Measurements from ENCODE around the gene RPRD1B.

Gene RPRD1B

GRCh38 chr20:38134427-38135270 is 101.1 kb downstream of the RPRD1B start:
- DNase-seq (ENCODE audit: low read depth), result no peak
- no peak for TF ChIP-seq CTCF (IDR thresholded peaks at IDR 0.05; ENCODE audit: insufficient read depth, low read depth, low read length, missing control alignments)
- H3K4me3 ChIP-seq (ENCODE audit: low read depth, low read length), result no peak overlapping the region

- no peak for TF ChIP-seq CTCF (IDR thresholded peaks at IDR 0.05; ENCODE audit: insufficient read depth, low read depth, low read length, missing control alignments)
- no peak for DNase-seq (ENCODE audit: low read depth)
- no peak overlapping the region for H3K4me3 ChIP-seq (ENCODE audit: low read depth, low read length)
These were observed 101.7 kb downstream of the RPRD1B start for GRCh38 chr20:38135271-38135650.

GRCh38 chr20:38135651-38136420 is 102.3 kb downstream of the RPRD1B start:
- no peak overlapping the region for H3K4me3 ChIP-seq (ENCODE audit: low read depth, low read length)
- DNase-seq (ENCODE audit: low read depth), result no peak
- TF ChIP-seq CTCF (IDR thresholded peaks at IDR 0.05; ENCODE audit: insufficient read depth, low read depth, low read length, missing control alignments), result no peak

- no peak for DNase-seq (ENCODE audit: low read depth)
- no peak overlapping the region for H3K4me3 ChIP-seq (ENCODE audit: low read depth, low read length)
- no peak for TF ChIP-seq CTCF (IDR thresholded peaks at IDR 0.05; ENCODE audit: insufficient read depth, low read depth, low read length, missing control alignments)
These were observed 103.1 kb downstream of the RPRD1B start for GRCh38 chr20:38136421-38137245.

GRCh38 chr20:38137441-38138037 is 104.0 kb downstream of the RPRD1B start:
- DNase-seq (ENCODE audit: low read depth), result no peak
- TF ChIP-seq CTCF (IDR thresholded peaks at IDR 0.05; ENCODE audit: insufficient read depth, low read depth, low read length, missing control alignments), result no peak

GRCh38 chr20:38138086-38138778 is 104.7 kb downstream of the RPRD1B start:
- no peak for TF ChIP-seq CTCF (IDR thresholded peaks at IDR 0.05; ENCODE audit: insufficient read depth, low read depth, low read length, missing control alignments)
- DNase-seq (ENCODE audit: low read depth), result no peak
- no peak overlapping the region for H3K4me3 ChIP-seq (ENCODE audit: low read depth, low read length)

More at GRCh38 chr20:38137441-38138037, 104.0 kb downstream of the RPRD1B start:
- H3K4me3 ChIP-seq (ENCODE audit: low read depth, low read length), result no peak overlapping the region

Measured in GM12865 (cell line).